Endothelial cell of umbilical vein (primary cell): Measurements from ENCODE around the gene ZYX. TPM values are rescaled to one million over a fixed set of nuclear protein-coding genes. Genes with fewer than 3 reads are reported as not detected.

Source experiments
- BruUV-seq: library from RNA; stranded (reverse); fragments of 400-500 nt; replicated peaks from 2 replicates; lab custom pipeline; 2021; lab: Mats Ljungman, UMichigan
- CTCF ChIA-PET: fragments of 300-600, 350-600 bp; sonication (Branson Sonifier 250); formaldehyde crosslinking; loops from one replicate; lab custom pipeline; 2021; ENCODE audit warnings: antibody characterized with exemption, inconsistent platforms; lab: Charles Lee
- POLR2A ChIA-PET: fragments of 300-600, 350-600 bp; sonication (Branson Sonifier 250); formaldehyde crosslinking; loops from one replicate; lab custom pipeline; 2021; ENCODE audit warnings: antibody characterized with exemption, inconsistent platforms; lab: Charles Lee
- DNase-seq: peaks from one replicate; pipeline ENCODE4 v3.0.0-alpha.2; 2011; ENCODE audit warnings: low read depth, low spot score
- FAIRE-seq: peaks from 2 replicates; lab custom pipeline; 2011; peaks lifted over from hg19 to GRCh38; lab: Jason Lieb, UNC
- H2AFZ ChIP-seq: 2 replicates; pipeline ENCODE4 v1.6.0; 2012; ENCODE audit warnings: low read depth, low read length, control low read depth, inconsistent platforms
- H3K27ac ChIP-seq: 2 replicates; pipeline ENCODE4 v1.5.1; 2011; ENCODE audit warnings: low read depth, mild to moderate bottlenecking, control low read depth, low read length, moderate library complexity; ENCODE audit not compliant: insufficient read depth
- H3K27me3 ChIP-seq, 2 experiments: 2 replicates each; pipeline versions ENCODE4 v1.6.0 to v1.6.1; 2011; ENCODE audit warnings: low read length in 2 of 2, mixed read lengths in 1 of 2; ENCODE audit not compliant: control insufficient read depth in 2 of 2, insufficient read depth in 2 of 2
- H3K36me3 ChIP-seq, 2 experiments: 2 replicates in 1 of 2; 3 replicates in 1 of 2; pipeline ENCODE4 v1.5.1; 2011; ENCODE audit warnings: low read length in 2 of 2, mild to moderate bottlenecking in 1 of 2, moderate library complexity in 1 of 2; ENCODE audit not compliant: control insufficient read depth in 2 of 2, insufficient read depth in 2 of 2; ENCODE audit errors: extremely low read depth in 1 of 2
- H3K4me1 ChIP-seq: 3 replicates; pipeline ENCODE4 v1.5.1; 2011; ENCODE audit warnings: mild to moderate bottlenecking, low read length; ENCODE audit not compliant: control insufficient read depth, insufficient read depth; ENCODE audit errors: extremely low read depth
- H3K4me2 ChIP-seq: 2 replicates; pipeline ENCODE4 v1.6.1; 2011; ENCODE audit warnings: low read length, control low read depth, mixed read lengths; ENCODE audit not compliant: insufficient read depth
- H3K4me3 ChIP-seq, 3 experiments: fragments of 200-600 bp in 1 of 3; sonication (generic), shearing (Covaris generic) in 1 of 3; replicated peaks in 1 of 3; 2 replicates each; pipeline ENCODE4 v1.5.1; 2011 to 2016; ENCODE audit warnings: control low read depth in 3 of 3, low read length in 3 of 3, mild to moderate bottlenecking in 2 of 3, inconsistent platforms in 1 of 3, low read depth in 1 of 3, moderate library complexity in 1 of 3; ENCODE audit not compliant: insufficient read depth in 1 of 3
- H3K79me2 ChIP-seq: 2 replicates; pipeline ENCODE4 v1.6.0; 2012; ENCODE audit warnings: low read length, inconsistent platforms; ENCODE audit not compliant: control insufficient read depth, insufficient read depth
- H3K9ac ChIP-seq: replicated peaks from 2 replicates; pipeline ENCODE3; 2011; ENCODE audit warnings: low read length, control low read depth; ENCODE audit not compliant: insufficient read depth; ENCODE audit errors: extremely low read depth
- H3K9me1 ChIP-seq: replicated peaks from 3 replicates; pipeline ENCODE4 v1.6.0; 2011; ENCODE audit warnings: mild to moderate bottlenecking, low read length; ENCODE audit not compliant: control insufficient read depth, insufficient read depth; ENCODE audit errors: extremely low read depth
- H3K9me3 ChIP-seq: replicated peaks from 2 replicates; pipeline ENCODE4 v1.5.1; 2012; ENCODE audit warnings: low read length, inconsistent platforms; ENCODE audit not compliant: control insufficient read depth, insufficient read depth
- H4K20me1 ChIP-seq: replicated peaks from 2 replicates; pipeline ENCODE3; 2011; ENCODE audit warnings: mild to moderate bottlenecking, low read length; ENCODE audit not compliant: control insufficient read depth, insufficient read depth; ENCODE audit errors: extremely low read depth
- CTCF ChIP-seq, 2 donors: IDR thresholded peaks; 1 replicate in 1 of 2; 2 replicates in 1 of 2; pipeline ENCODE4 v1.5.1; 2011; ENCODE audit warnings: low read length in 2 of 2, mild to moderate bottlenecking in 2 of 2, moderate library complexity in 2 of 2, control low read depth in 1 of 2, inconsistent platforms in 1 of 2, low read depth in 1 of 2; ENCODE audit not compliant: insufficient read depth in 1 of 2; ENCODE audit errors: extremely low read depth in 1 of 2
- EZH2 ChIP-seq: IDR thresholded peaks from 2 replicates; pipeline ENCODE4 v1.6.1; 2012; ENCODE audit warnings: borderline replicate concordance, low read depth, mild to moderate bottlenecking, moderate library complexity, low read length, inconsistent platforms; ENCODE audit not compliant: severe bottlenecking
- FOS ChIP-seq: IDR thresholded peaks from 2 replicates; pipeline ENCODE4 v1.6.1; 2011; ENCODE audit warnings: mild to moderate bottlenecking, low read length, moderate library complexity, borderline replicate concordance; ENCODE audit not compliant: insufficient read depth
- GATA2 ChIP-seq: IDR thresholded peaks from 2 replicates; pipeline ENCODE4 v1.7.0; 2011; ENCODE audit warnings: low read depth, mild to moderate bottlenecking, moderate library complexity, mixed read lengths, low read length; ENCODE audit not compliant: insufficient read length, insufficient read depth
- JUN ChIP-seq: IDR thresholded peaks from 2 replicates; pipeline ENCODE4 v1.6.1; 2011; ENCODE audit warnings: borderline replicate concordance, low read depth; ENCODE audit not compliant: insufficient read length, insufficient read depth
- MAX ChIP-seq: IDR thresholded peaks from 2 replicates; pipeline ENCODE4 v1.6.1; 2011; ENCODE audit not compliant: insufficient read depth, insufficient read length
- MYC ChIP-seq: IDR thresholded peaks from one replicate; pipeline ENCODE4 v1.6.1; 2011; ENCODE audit warnings: mild to moderate bottlenecking, low read depth, low read length
- POLR2A ChIP-seq: IDR thresholded peaks from 2 replicates; pipeline ENCODE4 v1.6.1; 2012; ENCODE audit warnings: low read depth, mild to moderate bottlenecking, control low read depth, low read length
- POLR2AphosphoS5 ChIP-seq: IDR thresholded peaks from 2 replicates; pipeline ENCODE4 v1.6.1; 2012; ENCODE audit warnings: low read depth, mild to moderate bottlenecking, control low read depth, low read length, moderate library complexity; ENCODE audit not compliant: insufficient read depth
- dilution Hi-C: fragments of 300-500 bp; cut with MboI; formaldehyde crosslinking; loops from one replicate; pipeline ENCODE4 v1.15.0; 2019; ENCODE audit warnings: low sequenced_read_pairs; ENCODE audit not compliant: extremely low pct_ligation_motif_present
- intact Hi-C: fragments of 100-400 bp; cut with micrococcal nuclease; formaldehyde crosslinking; loops from one replicate; pipeline ENCODE4 v1.10.0; 2022
- polyA plus RNA-seq, 4 experiments: library from polyadenylated mRNA; depleted of rRNA in 3 of 4; stranded (reverse) in 3 of 4; unstranded in 1 of 4; fragments of >200 nt; gene quantifications; 2 replicates each; pipeline versions ENCODE4 v1.2.1 to v1.2.3, GENCODE V29; 2011 to 2012; ENCODE audit warnings: missing spikeins in 1 of 4
- total RNA-seq: library from RNA; stranded (reverse); gene quantifications from 2 replicates; pipeline ENCODE4 v1.2.3, GENCODE V29; 2021

ZYX gene
- total and polyA plus RNA-seq, 2 donors (not counting 3 experiments of a cell fraction or from before 2014, with no cell fraction given): 196 to 545 TPM

- Histone ChIP-seq H3K27ac (no peak overlapping the region), H3K4me2 (no peak overlapping the region), H3K9ac (no peak overlapping the region), H3K79me2 (no peaks in the 10 kb centered on the region), H3K27me3 (no peaks in the 10 kb centered on the region), H3K4me3 (no peak overlapping the region), H2AFZ (no peak overlapping the region), H3K4me1 (peaks cover 9% of the 10 kb centered on the region), H3K36me3 (no peaks in the 10 kb centered on the region), H4K20me1 (no peaks in the 10 kb centered on the region), H3K9me3 (no peaks in the 10 kb centered on the region), H3K9me1 (no peaks in the 10 kb centered on the region)
- FAIRE-seq (no peak), DNase-seq (no peak)
- dilution Hi-C loops: no loop called here
- intact Hi-C loops: loop anchor here (1.0 to 2.0 kb wide), 6 partner anchors 21 to 176 kb away; no protein-coding TSS in a partner anchor
- no peak for TF ChIP-seq MYC
- TF ChIP-seq CTCF (IDR thresholded peaks at IDR 0.05; ENCODE audit: extremely low read depth in 1 of 2, insufficient read depth in 1 of 2, low read depth in 1 of 2, low read length in 2 of 2): no peak
- no peak for TF ChIP-seq POLR2A
- no peak for TF ChIP-seq MAX
- no peak for TF ChIP-seq JUN
- no peak for TF ChIP-seq POLR2AphosphoS5
- TF ChIP-seq FOS: no peak
- TF ChIP-seq EZH2: no peak
- no peak for TF ChIP-seq GATA2
- CTCF ChIA-PET: interaction anchor here (0.6 to 4.3 kb wide), 22 partner anchors 10 to 321 kb away, joined by 3 to 52 read pairs (median 4); no protein-coding TSS in a partner anchor
- no TSS peak for BruUV-seq
- POLR2A ChIA-PET: no interaction called here
Observed at GRCh38 chr7:143415742-143416397, 34.7 kb downstream of the ZYX start.
